RPMI7951 (cell line): Measurements from ENCODE around the gene SF3B2. TPM values are rescaled to one million over a fixed set of nuclear protein-coding genes. Genes with fewer than 3 reads are reported as not detected.
A peak's percentile ranks its signal among the peaks of the same experiment; 100 is the strongest.
"Not testable (repeated sequence)": the region's sequence is repeated elsewhere in the genome, so short reads cannot be mapped to it uniquely, and the experiment has no call there.

Experiments used
- DNase-seq: peaks from one replicate; pipeline ENCODE4 v3.0.0-alpha.2; 2012; ENCODE audit warnings: low read depth
- total RNA-seq: library from RNA; depleted of rRNA; stranded (reverse); fragments of >200 nt; shearing (Covaris generic); gene quantifications from 2 replicates; pipeline ENCODE4 v1.2.3, GENCODE V29; 2014; rRNA removed

Gene SF3B2, protein sequence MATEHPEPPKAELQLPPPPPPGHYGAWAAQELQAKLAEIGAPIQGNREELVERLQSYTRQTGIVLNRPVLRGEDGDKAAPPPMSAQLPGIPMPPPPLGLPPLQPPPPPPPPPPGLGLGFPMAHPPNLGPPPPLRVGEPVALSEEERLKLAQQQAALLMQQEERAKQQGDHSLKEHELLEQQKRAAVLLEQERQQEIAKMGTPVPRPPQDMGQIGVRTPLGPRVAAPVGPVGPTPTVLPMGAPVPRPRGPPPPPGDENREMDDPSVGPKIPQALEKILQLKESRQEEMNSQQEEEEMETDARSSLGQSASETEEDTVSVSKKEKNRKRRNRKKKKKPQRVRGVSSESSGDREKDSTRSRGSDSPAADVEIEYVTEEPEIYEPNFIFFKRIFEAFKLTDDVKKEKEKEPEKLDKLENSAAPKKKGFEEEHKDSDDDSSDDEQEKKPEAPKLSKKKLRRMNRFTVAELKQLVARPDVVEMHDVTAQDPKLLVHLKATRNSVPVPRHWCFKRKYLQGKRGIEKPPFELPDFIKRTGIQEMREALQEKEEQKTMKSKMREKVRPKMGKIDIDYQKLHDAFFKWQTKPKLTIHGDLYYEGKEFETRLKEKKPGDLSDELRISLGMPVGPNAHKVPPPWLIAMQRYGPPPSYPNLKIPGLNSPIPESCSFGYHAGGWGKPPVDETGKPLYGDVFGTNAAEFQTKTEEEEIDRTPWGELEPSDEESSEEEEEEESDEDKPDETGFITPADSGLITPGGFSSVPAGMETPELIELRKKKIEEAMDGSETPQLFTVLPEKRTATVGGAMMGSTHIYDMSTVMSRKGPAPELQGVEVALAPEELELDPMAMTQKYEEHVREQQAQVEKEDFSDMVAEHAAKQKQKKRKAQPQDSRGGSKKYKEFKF
- 198 and 205 TPM in 2 replicates for total RNA-seq

DNA sequence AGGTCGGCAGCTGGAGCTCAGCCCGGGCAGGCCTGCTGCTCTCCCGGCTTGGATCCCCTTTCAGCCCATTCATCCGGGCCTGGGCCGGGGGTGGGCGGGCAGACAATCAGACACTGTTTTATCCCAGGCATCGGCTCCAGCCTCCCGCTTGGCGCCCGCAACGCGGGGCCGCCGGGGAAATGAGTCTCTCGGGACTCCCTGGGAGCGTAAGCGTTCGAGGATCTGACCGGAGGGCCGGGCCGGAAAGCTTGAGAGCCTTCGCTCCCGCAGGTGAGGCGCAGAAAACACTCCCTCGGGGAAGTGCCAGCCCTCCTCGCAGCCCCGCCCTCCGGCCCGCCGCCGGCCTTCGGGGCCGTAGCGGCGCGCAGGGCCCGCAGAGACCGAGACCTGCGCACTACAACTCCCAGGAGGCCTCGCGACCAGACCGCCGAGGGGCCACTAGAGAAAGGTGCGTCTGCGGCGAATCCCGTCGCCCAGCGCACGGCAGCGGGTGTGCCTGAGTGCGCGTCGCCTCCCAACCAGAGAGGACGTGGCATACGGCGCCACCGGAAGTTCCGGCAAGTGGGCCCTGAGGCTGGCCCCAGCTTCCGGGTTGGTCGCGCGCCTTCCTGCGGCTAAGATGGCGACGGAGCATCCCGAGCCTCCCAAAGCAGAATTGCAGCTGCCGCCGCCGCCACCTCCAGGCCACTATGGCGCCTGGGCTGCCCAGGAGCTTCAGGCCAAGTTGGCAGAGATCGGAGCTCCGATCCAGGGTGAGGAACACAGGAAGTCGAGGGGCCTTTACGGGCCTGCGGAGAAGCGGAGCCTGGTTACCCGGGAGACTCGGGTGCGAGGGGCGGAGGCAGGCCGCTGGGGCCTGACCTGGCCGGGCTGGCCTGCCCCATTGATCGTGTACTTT, at the start of gene SF3B2:
Gene SF3B2, plus strand, starts transcription at position 599 of the 898 bp plus-strand sequence. Its CDS starts 21 bp downstream, at position 620.
- DNase-seq, result peak; percentile 98

DNA sequence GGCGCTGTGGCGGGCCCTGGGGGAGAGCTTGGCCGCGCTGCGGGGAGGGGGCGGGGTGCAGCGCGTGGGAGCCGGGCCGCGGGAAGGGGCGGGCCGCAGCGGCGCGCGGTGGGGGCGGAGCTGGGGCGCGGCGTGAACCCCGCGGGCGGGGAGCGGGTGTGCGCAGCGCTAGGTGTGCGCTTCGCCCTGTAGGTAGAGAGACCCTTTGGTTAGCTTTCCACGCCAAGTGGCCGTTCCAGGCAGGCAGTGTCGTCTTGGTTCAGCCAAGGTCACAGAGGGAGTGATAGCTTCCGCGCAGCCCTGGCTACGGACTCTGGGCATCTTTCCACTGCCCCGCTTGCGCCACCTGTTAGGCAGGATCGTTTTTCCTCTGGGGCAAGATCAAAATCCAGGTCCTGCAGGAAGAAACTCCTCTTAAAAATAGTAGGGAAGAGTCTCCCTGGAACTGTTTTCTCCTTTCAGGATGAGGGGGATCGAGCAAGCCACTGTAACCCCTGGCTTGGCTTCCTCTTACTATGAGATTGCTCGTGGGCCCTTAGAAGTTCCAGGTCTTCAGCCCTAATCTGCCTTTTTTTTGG, 49.4 kb upstream of the SF3B2 start:
- DNase-seq, result no peak

DNA sequence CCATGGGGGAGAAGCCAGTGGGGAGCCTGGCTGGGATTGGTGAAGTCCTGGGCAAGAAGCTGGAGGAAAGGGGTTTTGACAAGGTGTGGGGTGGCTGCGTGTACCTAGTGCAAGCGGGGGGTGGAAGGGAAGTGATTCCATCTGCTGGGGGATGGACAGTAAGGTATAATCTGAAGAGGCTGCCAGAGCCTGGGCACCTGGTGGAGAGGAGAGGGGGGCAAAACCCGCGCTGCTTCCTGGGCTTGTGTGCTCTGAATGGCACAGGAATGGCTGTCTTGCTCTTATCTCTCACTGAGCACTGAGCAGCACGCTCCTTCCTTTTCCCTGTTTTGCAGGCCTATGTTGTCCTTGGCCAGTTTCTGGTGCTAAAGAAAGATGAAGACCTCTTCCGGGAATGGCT, 48.9 kb upstream of the SF3B2 start:
- no peak for DNase-seq

DNA sequence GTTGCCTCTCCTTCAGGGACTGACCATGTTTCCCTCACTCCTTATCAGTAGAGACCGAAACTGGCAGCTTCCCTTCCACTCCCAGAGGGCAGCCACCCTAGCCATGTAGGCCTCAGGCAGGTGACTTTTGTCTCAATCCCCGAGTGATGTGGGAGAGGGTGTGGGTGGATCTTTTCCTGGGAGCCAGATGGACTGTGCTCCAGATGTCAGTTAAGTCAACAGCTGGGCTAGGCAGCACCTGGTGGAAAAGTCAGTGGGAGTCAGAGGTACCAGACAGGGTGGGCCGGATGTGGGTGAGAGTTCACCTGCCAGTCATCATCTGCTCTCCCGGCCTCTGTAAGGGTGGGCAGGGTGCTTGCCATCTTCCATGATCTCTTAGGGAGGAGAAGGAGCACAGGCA, 48.0 kb upstream of the SF3B2 start:
- DNase-seq, result no peak

DNA sequence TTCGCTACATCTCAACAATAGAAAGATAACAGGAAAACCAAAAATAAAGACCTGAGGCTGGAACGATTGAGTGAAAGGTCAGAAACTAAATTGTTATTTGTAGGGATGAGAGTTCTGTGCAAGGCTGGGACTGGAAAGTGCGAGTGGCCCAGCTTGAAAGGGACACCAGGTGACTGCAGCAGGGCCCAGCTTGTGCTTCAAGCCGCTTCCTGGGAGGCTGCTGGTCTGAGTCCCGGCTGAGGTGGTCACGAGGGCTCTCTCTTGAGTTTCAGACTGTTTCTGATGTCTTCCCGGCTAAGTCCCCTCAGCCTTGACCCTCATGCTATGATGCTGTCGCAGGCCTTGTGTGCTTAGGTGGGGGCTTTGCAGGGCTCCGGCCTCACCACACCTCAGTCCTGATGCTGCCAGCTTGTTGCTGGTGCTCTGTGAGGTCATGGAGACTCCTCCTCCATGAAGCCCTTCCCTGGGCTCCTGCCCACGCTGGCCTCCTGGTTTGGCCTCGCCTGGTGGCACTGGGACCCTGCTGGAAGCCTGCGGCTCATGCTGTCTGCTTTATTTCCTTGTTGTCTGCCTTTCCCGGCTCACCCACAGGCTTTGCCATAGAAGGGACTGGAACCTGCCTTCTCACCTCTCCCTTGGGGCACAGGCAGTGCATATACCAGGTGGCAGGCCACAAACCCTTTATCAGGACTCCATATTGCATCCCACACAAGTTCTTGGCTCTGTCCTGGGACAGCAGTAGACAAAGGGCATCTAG, 45.9 kb upstream of the SF3B2 start:
- no peak for DNase-seq

DNA sequence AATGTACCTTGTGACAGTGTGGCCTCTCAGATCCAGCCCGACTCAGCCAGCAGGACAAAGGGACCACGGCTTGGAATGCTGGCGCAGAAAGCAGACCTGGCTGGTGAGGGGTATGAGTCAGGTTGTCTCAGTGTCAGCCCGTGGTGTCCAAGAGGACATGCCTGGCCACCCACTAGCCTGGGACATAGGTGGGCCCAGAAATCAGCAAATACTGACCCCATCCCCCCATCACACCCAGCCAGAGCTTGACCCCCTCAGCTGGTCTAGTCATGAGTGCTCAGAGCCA, 45.3 kb upstream of the SF3B2 start:
- DNase-seq, result no peak

DNA sequence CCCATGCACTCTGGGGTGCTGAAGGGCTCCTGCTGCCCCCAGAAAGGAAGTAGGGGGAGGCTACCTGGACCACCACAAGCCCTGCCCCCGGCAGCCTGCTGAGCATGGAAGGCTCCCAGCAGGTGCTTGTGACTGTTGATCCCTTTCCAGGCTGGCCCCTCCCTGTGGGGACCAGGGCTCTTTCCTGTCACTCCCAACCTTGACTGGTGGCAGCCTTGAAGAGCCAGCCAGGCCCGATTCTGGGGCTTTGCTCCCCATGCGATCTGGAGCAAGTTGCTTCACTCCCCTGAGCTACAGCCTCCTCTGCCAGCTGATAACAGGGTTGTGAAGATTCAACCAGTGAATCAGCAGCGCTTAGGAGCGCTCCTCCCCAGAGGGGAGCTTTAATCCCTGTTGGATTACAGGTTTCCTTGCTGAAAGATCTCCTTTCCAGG, 44.9 kb upstream of the SF3B2 start:
- no peak for DNase-seq

DNA sequence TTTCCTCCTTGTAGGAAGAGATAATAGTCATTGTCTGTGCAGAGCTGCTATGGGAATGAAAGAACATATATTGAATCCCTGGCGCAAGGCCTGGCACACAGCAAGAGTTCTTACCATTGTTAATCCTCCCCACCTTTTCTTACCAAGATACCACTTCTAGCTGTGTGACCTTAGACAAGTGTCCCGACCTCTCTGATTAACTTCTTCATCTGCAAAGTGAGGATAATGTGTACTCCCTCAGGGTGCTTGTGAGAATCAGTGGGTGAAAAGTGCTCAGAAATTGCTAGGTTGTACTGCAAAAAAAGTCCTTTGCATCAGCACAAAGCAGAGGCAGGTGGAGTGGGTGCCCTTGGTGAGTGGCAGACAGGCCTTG, 44.1 kb upstream of the SF3B2 start:
- DNase-seq, result no peak

DNA sequence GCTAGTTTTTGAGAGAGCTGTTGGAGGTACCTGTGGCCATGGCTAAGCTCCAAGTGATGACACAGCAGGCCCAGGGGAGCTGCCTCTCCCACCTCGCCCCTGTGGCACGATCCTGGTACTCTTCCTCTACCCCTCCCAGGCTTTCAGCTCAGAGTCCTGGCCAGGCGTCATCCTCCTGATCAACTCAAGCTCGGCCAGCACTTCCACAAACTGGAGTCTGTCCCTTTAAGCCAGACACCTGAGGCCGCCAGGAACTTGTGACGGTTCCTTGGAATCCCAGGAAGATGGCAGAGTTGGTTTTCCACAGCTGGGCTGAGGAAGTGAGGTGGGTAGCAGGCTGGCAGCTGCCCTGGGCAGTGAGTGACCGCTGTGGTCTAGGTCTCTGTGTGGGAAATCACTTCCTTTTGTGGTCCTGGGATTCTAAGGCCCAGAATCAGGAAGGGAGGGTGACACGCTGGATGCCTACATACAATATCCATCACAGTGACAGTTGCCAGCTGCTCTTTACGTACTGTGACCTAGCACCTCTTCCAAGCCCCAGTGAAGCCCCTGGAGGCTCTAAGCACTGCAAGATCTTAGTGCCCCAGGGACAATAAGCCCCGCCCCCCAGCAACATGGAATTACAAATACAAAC, 43.6 kb upstream of the SF3B2 start:
- DNase-seq, result peak; percentile 69

DNA sequence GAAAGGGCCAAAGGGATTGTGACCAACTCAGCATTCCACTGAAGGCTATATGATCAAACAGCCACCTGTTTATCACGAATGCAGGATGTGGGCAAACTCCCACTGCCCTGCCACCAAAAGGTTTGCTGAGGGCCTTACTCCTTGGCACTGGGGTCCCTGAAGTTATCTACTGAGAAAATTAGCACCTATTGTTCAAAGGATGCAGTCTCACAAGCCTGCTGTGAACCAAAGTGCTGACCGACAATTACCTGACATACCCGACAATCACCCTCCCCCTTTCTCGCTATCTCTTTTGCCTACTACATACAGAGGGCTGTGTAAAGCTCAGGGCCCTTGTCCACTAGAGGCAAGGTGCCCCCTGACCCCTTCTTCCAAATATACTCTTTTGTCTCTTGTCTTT, 42.1 kb upstream of the SF3B2 start:
- not testable (repeated sequence) for DNase-seq

DNA sequence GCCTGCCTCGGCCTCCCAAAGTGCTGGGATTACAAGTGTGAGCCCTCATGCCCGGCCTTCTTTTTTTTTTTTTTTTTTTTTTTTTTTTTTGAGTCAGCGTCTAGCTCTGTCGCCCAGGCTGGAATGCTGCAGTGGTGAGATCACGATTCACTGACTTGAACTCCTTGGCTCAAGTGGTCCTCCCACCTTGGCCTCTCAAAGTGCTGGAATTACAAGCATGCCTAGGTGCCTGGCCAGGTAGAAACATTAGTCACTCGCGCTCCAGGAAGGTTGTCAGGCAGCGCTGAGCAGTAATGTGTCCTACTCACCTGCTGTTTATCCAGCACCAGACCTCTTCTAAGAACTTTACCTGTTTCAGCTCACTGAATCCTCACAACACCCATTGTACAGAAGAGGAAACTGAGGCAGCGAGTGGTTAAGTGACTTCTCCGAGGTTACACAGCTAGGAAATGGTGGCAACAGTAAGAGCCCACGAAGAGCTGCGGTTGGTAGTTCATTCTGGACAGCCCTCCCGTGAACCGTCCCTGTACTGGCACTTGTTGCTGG, 40.9 kb upstream of the SF3B2 start:
- peak; percentile 46 for DNase-seq

DNA sequence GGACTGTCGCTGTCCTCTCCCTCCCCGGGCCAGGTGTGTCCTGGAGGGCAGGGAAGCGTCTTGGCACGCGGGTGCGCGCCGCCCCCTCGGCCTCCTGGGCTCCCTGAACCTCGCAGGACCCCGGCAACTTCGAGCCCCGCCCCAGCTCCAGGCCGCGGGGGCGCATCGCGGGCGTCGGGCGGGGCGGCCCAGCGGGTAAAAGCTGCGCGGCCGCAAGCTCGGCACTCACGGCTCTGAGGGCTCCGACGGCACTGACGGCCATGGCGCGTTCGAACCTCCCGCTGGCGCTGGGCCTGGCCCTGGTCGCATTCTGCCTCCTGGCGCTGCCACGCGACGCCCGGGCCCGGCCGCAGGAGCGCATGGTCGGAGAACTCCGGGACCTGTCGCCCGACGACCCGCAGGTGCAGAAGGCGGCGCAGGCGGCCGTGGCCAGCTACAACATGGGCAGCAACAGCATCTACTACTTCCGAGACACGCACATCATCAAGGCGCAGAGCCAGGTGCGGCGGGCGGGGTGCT, 40.3 kb upstream of the SF3B2 start, which contains the start of gene CST6:
Gene CST6, plus strand, starts transcription at position 224 of the 519 bp plus-strand sequence. Its CDS starts 37 bp downstream, at position 261.
- DNase-seq, result no peak

DNA sequence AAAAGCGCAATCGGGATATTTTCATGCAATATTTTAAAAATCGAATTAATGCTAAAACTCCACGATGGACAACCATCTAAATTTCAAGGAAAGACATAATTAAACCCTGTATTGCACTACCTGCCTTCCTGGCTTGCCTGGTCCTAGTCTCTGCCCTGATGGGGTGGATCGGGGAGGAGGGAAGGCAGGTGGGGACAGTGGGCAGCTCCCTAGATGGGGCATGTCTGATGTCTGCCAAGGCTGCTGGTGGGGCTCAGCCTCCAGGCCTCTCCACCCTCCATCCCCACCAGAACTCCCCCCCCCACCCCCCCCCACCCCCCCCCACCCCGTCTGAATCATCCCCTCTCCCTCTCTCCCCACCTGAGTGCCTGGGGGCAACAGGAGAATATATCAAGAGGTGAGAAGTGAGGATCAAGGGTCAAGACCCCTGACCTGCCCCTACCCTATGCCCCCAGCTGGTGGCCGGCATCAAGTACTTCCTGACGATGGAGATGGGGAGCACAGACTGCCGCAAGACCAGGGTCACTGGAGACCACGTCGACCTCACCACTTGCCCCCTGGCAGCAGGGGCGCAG, 39.7 kb upstream of the SF3B2 start:
- DNase-seq, result no peak

DNA sequence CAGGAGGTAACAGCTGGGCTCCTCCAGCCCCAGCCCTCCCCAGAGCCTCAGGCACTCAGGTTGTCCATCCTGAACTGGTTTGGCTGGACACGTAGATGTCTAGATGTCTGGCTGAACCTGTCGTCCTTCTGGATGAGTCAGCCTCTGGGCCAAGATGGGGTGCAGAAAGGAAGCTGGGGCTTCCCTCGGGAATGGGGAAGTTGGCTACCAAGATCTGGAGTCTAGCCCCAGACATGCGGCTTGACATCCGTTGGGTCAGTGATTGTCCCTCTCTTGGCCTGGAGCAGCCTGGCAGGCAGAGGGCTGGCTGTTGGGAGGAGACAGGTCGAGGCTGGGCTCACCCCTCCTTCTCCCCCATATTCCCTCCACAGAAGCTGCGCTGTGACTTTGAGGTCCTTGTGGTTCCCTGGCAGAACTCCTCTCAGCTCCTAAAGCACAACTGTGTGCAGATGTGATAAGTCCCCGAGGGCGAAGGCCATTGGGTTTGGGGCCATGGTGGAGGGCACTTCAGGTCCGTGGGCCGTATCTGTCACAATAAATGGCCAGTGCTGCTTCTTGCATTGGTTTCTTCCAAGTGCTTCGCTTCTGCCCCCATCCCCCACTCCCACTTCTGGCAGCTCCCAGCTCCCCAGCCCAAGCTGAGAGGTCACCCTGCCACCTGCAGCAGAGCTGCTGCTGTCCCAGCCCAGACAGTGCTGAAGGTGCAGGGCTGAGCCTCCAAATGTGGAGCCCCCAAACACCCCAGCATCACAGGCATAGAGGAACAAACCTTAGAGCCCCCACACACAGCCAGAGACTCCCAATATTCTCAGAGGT, 39.0 kb upstream of the SF3B2 start:
- DNase-seq, result peak; percentile 38

DNA sequence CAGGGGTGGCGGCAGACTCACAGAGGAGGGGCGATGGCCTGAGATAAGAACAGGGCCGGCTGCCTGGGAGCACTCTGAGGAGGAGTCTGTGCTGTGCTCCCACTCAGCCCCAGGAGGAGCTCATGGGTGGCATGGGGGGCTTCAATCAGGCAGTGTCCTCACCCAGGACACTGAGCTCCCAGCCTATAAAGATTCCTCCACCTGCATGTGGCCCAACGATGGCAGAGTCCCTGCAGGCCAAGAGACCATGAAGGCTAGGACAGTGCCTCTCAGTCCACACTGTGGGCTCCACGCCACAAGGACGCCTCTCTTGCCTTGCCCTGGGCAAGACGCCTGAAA, 38.4 kb upstream of the SF3B2 start:
- DNase-seq, result no peak

DNA sequence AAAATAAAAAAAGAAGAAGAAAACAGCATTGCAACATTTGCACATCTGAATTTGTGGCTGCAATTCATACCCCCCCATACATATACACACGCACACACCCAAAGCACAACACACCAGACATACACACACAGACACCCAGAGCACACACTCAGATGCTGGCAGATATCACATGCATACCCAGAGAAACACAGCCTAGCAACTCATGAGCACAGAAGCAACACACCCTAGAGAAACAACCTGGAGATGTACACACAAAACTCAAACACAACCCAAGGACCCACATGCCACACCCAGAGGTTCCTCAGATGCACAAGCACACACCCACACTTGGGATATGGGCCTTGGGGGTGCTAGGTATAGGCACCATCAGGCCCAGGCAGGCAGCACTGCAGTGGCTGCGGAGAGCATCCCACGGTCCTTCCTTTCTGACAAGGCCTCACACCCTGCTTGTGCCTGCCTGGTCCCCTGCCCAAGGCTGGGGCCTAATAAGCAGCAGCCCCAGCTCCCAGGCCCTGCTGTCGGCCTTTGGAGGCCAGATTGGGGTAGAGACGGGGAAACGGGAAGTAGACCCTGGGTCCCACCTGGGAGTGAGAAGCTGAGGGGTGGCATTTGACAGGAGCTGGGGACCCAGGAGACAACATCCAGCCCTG, 37.2 kb upstream of the SF3B2 start:
- no peak for DNase-seq

DNA sequence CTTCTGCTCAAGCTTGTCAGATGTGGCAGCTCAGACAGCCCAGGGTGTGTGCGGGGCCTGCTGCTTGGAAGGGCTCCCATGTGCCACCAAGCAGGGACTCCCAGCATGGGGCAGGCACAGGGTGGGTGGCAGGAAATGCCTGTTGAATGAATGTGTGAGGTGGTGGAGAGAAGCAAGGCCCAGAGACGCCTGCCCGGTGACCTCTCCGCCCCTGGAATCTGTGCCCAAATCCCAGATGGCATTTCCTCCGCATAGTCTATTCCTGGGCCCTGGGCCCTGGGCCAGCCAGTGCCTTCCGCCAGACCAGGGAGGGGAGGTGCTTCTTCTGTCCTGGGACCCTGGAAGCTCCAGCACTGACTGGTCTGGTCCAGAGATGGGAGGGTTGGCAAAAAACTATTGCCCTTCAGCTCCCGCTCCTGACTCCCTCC, 36.7 kb upstream of the SF3B2 start:
- DNase-seq, result peak; percentile 79
